ENCODE results near the gene PDE4D. TPM values are rescaled to one million over a fixed set of nuclear protein-coding genes. Genes with fewer than 3 reads are reported as not detected.

PDE4D gene
- total and polyA plus RNA-seq, 2 donors (not counting 3 experiments of a cell fraction or from before 2014, with no cell fraction given): 34.5 to 51.2 TPM

GRCh38 chr5:59800347-59800893 is 93.1 kb downstream of the PDE4D start:
- H3K9me3 ChIP-seq (replicated peaks; ENCODE audit: control insufficient read depth, insufficient read depth, low read length): no peaks in the 10 kb centered on the region
- no peak for FAIRE-seq
- BruUV-seq (replicated peaks): no TSS peak
- peaks cover 22% of the 10 kb centered on the region for H3K4me1 ChIP-seq (ENCODE audit: control insufficient read depth, extremely low read depth, insufficient read depth, low read length)
- no peaks in the 10 kb centered on the region for H3K9me1 ChIP-seq (replicated peaks; ENCODE audit: control insufficient read depth, extremely low read depth, insufficient read depth, low read length)
- no peaks in the 10 kb centered on the region for H3K36me3 ChIP-seq (ENCODE audit: control insufficient read depth in 2 of 2, extremely low read depth in 1 of 2, insufficient read depth in 2 of 2, low read length in 2 of 2)
- no peak for DNase-seq (ENCODE audit: low read depth, low spot score)
- H3K27me3 ChIP-seq (ENCODE audit: control insufficient read depth in 2 of 2, insufficient read depth in 2 of 2, low read length in 2 of 2): peaks cover 0 to under 1% of the 10 kb centered on the region in 2 experiments
- no peaks in the 10 kb centered on the region for H4K20me1 ChIP-seq (replicated peaks; ENCODE audit: control insufficient read depth, extremely low read depth, insufficient read depth, low read length)
- intact Hi-C loops (cut with micrococcal nuclease): loop anchor here (1.0 to 2.0 kb wide), 6 partner anchors 76 to 612 kb away; no protein-coding TSS in a partner anchor
- H2AFZ ChIP-seq (ENCODE audit: low read depth, low read length): no peak overlapping the region
- no peak overlapping the region for H3K4me2 ChIP-seq (ENCODE audit: insufficient read depth, low read length)
- no peak overlapping the region for H3K9ac ChIP-seq (replicated peaks; ENCODE audit: extremely low read depth, insufficient read depth, low read length)
- ChIA-PET POLR2A (no interaction called here), CTCF (interaction anchor here (0.6 to 4.6 kb wide), 46 partner anchors 9 to 931 kb away, joined by 3 to 74 read pairs (median 4); no protein-coding TSS in a partner anchor)
- dilution Hi-C loops (cut with MboI; ENCODE audit: extremely low pct_ligation_motif_present, low sequenced_read_pairs): no loop called here
- H3K4me3 ChIP-seq (replicated peaks in 1 of 3; ENCODE audit: insufficient read depth in 1 of 3, low read depth in 1 of 3, low read length in 3 of 3): no peak overlapping the region
- H3K79me2 ChIP-seq (ENCODE audit: control insufficient read depth, insufficient read depth, low read length): no peaks in the 10 kb centered on the region
- TF ChIP-seq POLR2AphosphoS5 (IDR thresholded peaks at IDR 0.05; ENCODE audit: insufficient read depth, low read depth, low read length) (no peak), POLR2A (IDR thresholded peaks at IDR 0.05; ENCODE audit: low read depth, low read length) (no peak)
- H3K27ac ChIP-seq (ENCODE audit: insufficient read depth, low read depth, low read length): no peak overlapping the region

GRCh38 chr5:59799668-59800346 is 93.7 kb downstream of the PDE4D start:
- H3K36me3 ChIP-seq (ENCODE audit: control insufficient read depth in 2 of 2, extremely low read depth in 1 of 2, insufficient read depth in 2 of 2, low read length in 2 of 2): no peaks in the 10 kb centered on the region
- peak overlapping the region; percentile 14 for H2AFZ ChIP-seq (ENCODE audit: low read depth, low read length)
- H3K9ac ChIP-seq (replicated peaks; ENCODE audit: extremely low read depth, insufficient read depth, low read length): peak overlapping the region; percentile 48
- TF ChIP-seq CTCF (IDR thresholded peaks at IDR 0.05; ENCODE audit: extremely low read depth in 1 of 2, insufficient read depth in 1 of 2, low read depth in 1 of 2, low read length in 2 of 2): peak; percentile 33 to 59
- no peak for TF ChIP-seq JUN (IDR thresholded peaks at IDR 0.05; ENCODE audit: borderline replicate concordance, insufficient read depth, insufficient read length, low read depth)
- ChIA-PET POLR2A (no interaction called here), CTCF (interaction anchor here (0.6 to 4.6 kb wide), 45 partner anchors 10 to 930 kb away, joined by 3 to 74 read pairs (median 4); no protein-coding TSS in a partner anchor)
- peak overlapping the region; percentile 62 for H3K27ac ChIP-seq (ENCODE audit: insufficient read depth, low read depth, low read length)
- no peak overlapping the region for H3K4me3 ChIP-seq (replicated peaks in 1 of 3; ENCODE audit: insufficient read depth in 1 of 3, low read depth in 1 of 3, low read length in 3 of 3)
- H3K27me3 ChIP-seq (ENCODE audit: control insufficient read depth in 2 of 2, insufficient read depth in 2 of 2, low read length in 2 of 2): no peaks in the 10 kb centered on the region
- peak overlapping the region; percentile 94 for H3K4me2 ChIP-seq (ENCODE audit: insufficient read depth, low read length)
- DNase-seq (ENCODE audit: low read depth, low spot score): peak; percentile 82
- H3K79me2 ChIP-seq (ENCODE audit: control insufficient read depth, insufficient read depth, low read length): no peaks in the 10 kb centered on the region
- no peaks in the 10 kb centered on the region for H4K20me1 ChIP-seq (replicated peaks; ENCODE audit: control insufficient read depth, extremely low read depth, insufficient read depth, low read length)
- BruUV-seq (replicated peaks): TSS peak; percentile 54
- H3K9me3 ChIP-seq (replicated peaks; ENCODE audit: control insufficient read depth, insufficient read depth, low read length): no peaks in the 10 kb centered on the region
- intact Hi-C loops (cut with micrococcal nuclease) (loop anchor here (1.0 to 10.0 kb wide), 11 partner anchors 10 to 765 kb away; no protein-coding TSS in a partner anchor), dilution Hi-C loops (cut with MboI; ENCODE audit: extremely low pct_ligation_motif_present, low sequenced_read_pairs) (no loop called here)
- no peak for FAIRE-seq
- no peaks in the 10 kb centered on the region for H3K9me1 ChIP-seq (replicated peaks; ENCODE audit: control insufficient read depth, extremely low read depth, insufficient read depth, low read length)
- peaks cover 22% of the 10 kb centered on the region for H3K4me1 ChIP-seq (ENCODE audit: control insufficient read depth, extremely low read depth, insufficient read depth, low read length)

Data from endothelial cell of umbilical vein (primary cell).